ENCODE measurements around the gene HDDC2. TPM values are rescaled to one million over a fixed set of nuclear protein-coding genes. Genes with fewer than 3 reads are reported as not detected.

Gene HDDC2
- total RNA-seq, 1 experiment from 2014 or later = 69.8 TPM

- TF ChIP-seq, protein P1, sequence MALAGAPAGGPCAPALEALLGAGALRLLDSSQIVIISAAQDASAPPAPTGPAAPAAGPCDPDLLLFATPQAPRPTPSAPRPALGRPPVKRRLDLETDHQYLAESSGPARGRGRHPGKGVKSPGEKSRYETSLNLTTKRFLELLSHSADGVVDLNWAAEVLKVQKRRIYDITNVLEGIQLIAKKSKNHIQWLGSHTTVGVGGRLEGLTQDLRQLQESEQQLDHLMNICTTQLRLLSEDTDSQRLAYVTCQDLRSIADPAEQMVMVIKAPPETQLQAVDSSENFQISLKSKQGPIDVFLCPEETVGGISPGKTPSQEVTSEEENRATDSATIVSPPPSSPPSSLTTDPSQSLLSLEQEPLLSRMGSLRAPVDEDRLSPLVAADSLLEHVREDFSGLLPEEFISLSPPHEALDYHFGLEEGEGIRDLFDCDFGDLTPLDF (CRISPR knock-in tag; IDR thresholded peaks at IDR 0.05) = no peak
- TF ChIP-seq ZNF232 (CRISPR knock-in tag; IDR thresholded peaks at IDR 0.05) (no peak), ATF2 (CRISPR knock-in tag; IDR thresholded peaks at IDR 0.05; ENCODE audit: borderline replicate concordance, low read depth) (no peak), ELF4 (CRISPR knock-in tag; IDR thresholded peaks at IDR 0.05; ENCODE audit: low read depth) (no peak)
- TF ChIP-seq, protein P2, sequence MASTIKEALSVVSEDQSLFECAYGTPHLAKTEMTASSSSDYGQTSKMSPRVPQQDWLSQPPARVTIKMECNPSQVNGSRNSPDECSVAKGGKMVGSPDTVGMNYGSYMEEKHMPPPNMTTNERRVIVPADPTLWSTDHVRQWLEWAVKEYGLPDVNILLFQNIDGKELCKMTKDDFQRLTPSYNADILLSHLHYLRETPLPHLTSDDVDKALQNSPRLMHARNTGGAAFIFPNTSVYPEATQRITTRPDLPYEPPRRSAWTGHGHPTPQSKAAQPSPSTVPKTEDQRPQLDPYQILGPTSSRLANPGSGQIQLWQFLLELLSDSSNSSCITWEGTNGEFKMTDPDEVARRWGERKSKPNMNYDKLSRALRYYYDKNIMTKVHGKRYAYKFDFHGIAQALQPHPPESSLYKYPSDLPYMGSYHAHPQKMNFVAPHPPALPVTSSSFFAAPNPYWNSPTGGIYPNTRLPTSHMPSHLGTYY (CRISPR knock-in tag; IDR thresholded peaks at IDR 0.05) = no peak
- TF ChIP-seq, protein P3, sequence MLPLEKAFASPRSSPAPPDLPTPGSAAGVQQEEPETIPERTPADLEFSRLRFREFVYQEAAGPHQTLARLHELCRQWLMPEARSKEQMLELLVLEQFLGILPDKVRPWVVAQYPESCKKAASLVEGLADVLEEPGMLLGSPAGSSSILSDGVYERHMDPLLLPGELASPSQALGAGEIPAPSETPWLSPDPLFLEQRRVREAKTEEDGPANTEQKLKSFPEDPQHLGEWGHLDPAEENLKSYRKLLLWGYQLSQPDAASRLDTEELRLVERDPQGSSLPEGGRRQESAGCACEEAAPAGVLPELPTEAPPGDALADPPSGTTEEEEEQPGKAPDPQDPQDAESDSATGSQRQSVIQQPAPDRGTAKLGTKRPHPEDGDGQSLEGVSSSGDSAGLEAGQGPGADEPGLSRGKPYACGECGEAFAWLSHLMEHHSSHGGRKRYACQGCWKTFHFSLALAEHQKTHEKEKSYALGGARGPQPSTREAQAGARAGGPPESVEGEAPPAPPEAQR (CRISPR knock-in tag; IDR thresholded peaks at IDR 0.05) = no peak
Observed at GRCh38 chr6:125228981-125229479, 72.7 kb downstream of the HDDC2 start (continued).

GRCh38 chr6:125227244-125227643 is 74.5 kb downstream of the HDDC2 start:
- ChIA-PET CTCF (no interaction called here), POLR2A (no interaction called here)
- Mint-ChIP-seq H3K27ac (no peak overlapping the region), H3K36me3 (no peaks in the 10 kb centered on the region), H3K27me3 (ENCODE audit: low read depth) (no peaks in the 10 kb centered on the region), H3K4me1 (peaks cover 13% of the 10 kb centered on the region), H3K4me3 (no peak overlapping the region), H3K9me3 (no peaks in the 10 kb centered on the region)
- ATAC-seq (no peak), DNase-seq (ENCODE audit: low spot score) (no peak)
- TF ChIP-seq, protein P1 (CRISPR knock-in tag; IDR thresholded peaks at IDR 0.05) = no peak
- TF ChIP-seq SP1 (CRISPR knock-in tag; conservative IDR thresholded peaks at IDR 0.05) (no peak), ATF6 (CRISPR knock-in tag; IDR thresholded peaks at IDR 0.05) (no peak), PRDM15 (CRISPR knock-in tag; IDR thresholded peaks at IDR 0.05) (no peak), ATF1 (CRISPR knock-in tag; IDR thresholded peaks at IDR 0.05) (no peak), TEAD1 (CRISPR knock-in tag; IDR thresholded peaks at IDR 0.05) (no peak), NFE2L1 (CRISPR knock-in tag; IDR thresholded peaks at IDR 0.05) (no peak), USF2 (CRISPR knock-in tag; IDR thresholded peaks at IDR 0.05) (no peak)

Other genes starting within 250 kb of the HDDC2 start
- gene TPD52L1, start 148.2 kb downstream of the HDDC2 start, total RNA-seq (2021) = 12.4 to 17.7 TPM (median 15.0 TPM) in 3 replicates